Prostate gland (tissue), 2 donors: Measurements from ENCODE around the gene ADO.

Source experiments
- CTCF ChIP-seq, 4 experiments: fragments of 200-600 bp in 2 of 4; fragments of 450-650 bp in 2 of 4; sonication (generic) in 2 of 4; IDR thresholded peaks; 1 replicate in 3 of 4; 2 replicates in 1 of 4; pipeline ENCODE4 v1.5.1; 2016 to 2019; ENCODE audit warnings: antibody characterized with exemption in 4 of 4, mild to moderate bottlenecking in 2 of 4, moderate library complexity in 2 of 4
- POLR2AphosphoS5 ChIP-seq: sonication (generic); formaldehyde crosslinking; IDR thresholded peaks from one replicate; pipeline ENCODE4 v1.6.1; 2017; ENCODE audit warnings: antibody characterized with exemption

- no peak for TF ChIP-seq CTCF (IDR thresholded peaks at IDR 0.05)
- no peak for TF ChIP-seq POLR2AphosphoS5
Measured at GRCh38 chr10:62816076-62816330, 11.5 kb downstream of the ADO start.
